Right lobe of liver (tissue), 6 donors: Measurements from ENCODE around the gene CZIB. TPM values are rescaled to one million over a fixed set of nuclear protein-coding genes. Genes with fewer than 3 reads are reported as not detected.

Source experiments
- ATAC-seq, 4 donors: fragments of 200-7000 bp; cut with Tn5 transposase; one replicate each; pipeline ENCODE4 v1.9.1; 2020; ENCODE audit warnings: mild to moderate bottlenecking in 4 of 4, moderate library complexity in 4 of 4
- DNase-seq, 3 donors: peaks; one replicate each; pipeline ENCODE4 v3.0.0-alpha.2; 2020
- H3K27ac ChIP-seq, 3 donors: fragments of 200-600 bp; one replicate each; pipeline ENCODE4 v1.8.0; 2022
- H3K27me3 ChIP-seq, 2 donors: fragments of 200-600 bp; one replicate each; pipeline ENCODE4 v1.8.0; 2022
- H3K36me3 ChIP-seq, 4 donors: fragments of 200-600 bp; sonication (generic) in 1 of 4; one replicate each; pipeline versions ENCODE4 v1.5.1 to v1.8.0; 2017 to 2022; ENCODE audit warnings: control low read depth in 1 of 4
- H3K4me1 ChIP-seq, 4 donors: fragments of 200-600 bp; sonication (generic) in 1 of 4; one replicate each; pipeline versions ENCODE4 v1.5.1 to v1.8.0; 2017 to 2022; ENCODE audit warnings: control low read depth in 1 of 4
- H3K4me3 ChIP-seq, 3 donors: fragments of 200-600 bp; one replicate each; pipeline ENCODE4 v1.8.0; 2022
- H3K9me3 ChIP-seq, 4 donors: fragments of 200-600 bp; sonication (generic) in 1 of 4; one replicate each; pipeline versions ENCODE4 v1.5.1 to v1.8.0; 2017 to 2022; ENCODE audit warnings: control low read depth in 1 of 4
- CTCF ChIP-seq, 4 donors: fragments of 200-600 bp in 3 of 4; fragments of 450-650 bp in 1 of 4; IDR thresholded peaks; one replicate each; pipeline versions ENCODE4 v1.5.1 to v1.8.0; 2016 to 2022; ENCODE audit warnings: antibody characterized with exemption in 4 of 4, mild to moderate bottlenecking in 2 of 4
- POLR2A ChIP-seq: fragments of 450-650 bp; IDR thresholded peaks from one replicate; pipeline ENCODE4 v1.6.1; 2017; ENCODE audit warnings: antibody characterized with exemption, mild to moderate bottlenecking
- WGBS: methylation state at CpG from one replicate; pipeline ENCODE4 v1.1.6; 2018; ENCODE audit warnings: low coverage, low lambda C conversion rate; ENCODE audit not compliant: insufficient coverage; ENCODE audit errors: missing lambda C conversion rate; 5-methylcytosine and 5-hydroxymethylcytosine counted together
- intact Hi-C, 2 donors: fragments of 100-400 bp; cut with DNase I; formaldehyde crosslinking; loops; one replicate each; pipeline versions ENCODE4 v1.11.2 to v1.14.1; 2022
- total RNA-seq, 6 experiments: library from RNA; depleted of rRNA in 2 of 6; stranded (reverse); fragments of >200 nt in 2 of 6; fragmentation: NEBNext Ultra II Directional in 3 of 6; extraction: Animal tissue kit (Norgen Biotek cat#: 25700) in 3 of 6; gene quantifications; one replicate each; pipeline versions ENCODE4 v1.1.0 to v1.2.4, GENCODE V29; 2016 to 2023
- donor health status: DM: no; HTN: yes; CAD: no.
- donor health status: DM: no; HTN: no; CAD: no.
- donor health status: DM: no; HTN: no; CAD: no.
- donor health status: DM: no; HTN: yes; CAD: no.
- donor health status: DM: no; HTN: yes; CAD: no.

The CZIB gene
- total RNA-seq, 6 experiments from 2014 or later = 20.6 to 28.8 (median 24.2) TPM

GRCh38 chr1:53195246-53196016 is 25.0 kb downstream of the CZIB start:
- DNase-seq (peak in 1 of 3 donors; percentile 80), ATAC-seq (peak; percentile 37 to 63 (median 48))
- WGBS = 33% methylated on average over 11 of the region's 11 CpGs
- Histone ChIP-seq H3K4me3 (peak overlapping the region in 2 of 3 donors; percentile 96 to 97), H3K27me3 (no peaks in the 10 kb centered on the region), H3K36me3 (no peaks in the 10 kb centered on the region), H3K9me3 (no peaks in the 10 kb centered on the region), H3K27ac (peak overlapping the region; percentile 97 to 99 (median 99)), H3K4me1 (peaks cover 0 to 48% (median 22%) of the 10 kb centered on the region in 4 donors)
- intact Hi-C loops = no loop called here
- TF ChIP-seq CTCF (IDR thresholded peaks at IDR 0.05) (no peak), POLR2A (peak; percentile 31)

- WGBS = 33% methylated on average over 9 of the region's 10 CpGs
- DNase-seq (peak; percentile 74 to 81 (median 75)), ATAC-seq (peak; percentile 75 to 87 (median 84))
- intact Hi-C loops = no loop called here
- peak; percentile 20 for TF ChIP-seq POLR2A
- peak; percentile 26 to 51 (median 40) for TF ChIP-seq CTCF (IDR thresholded peaks at IDR 0.05)
- H3K4me3 ChIP-seq = peak overlapping the region in 2 of 3 donors; percentile 10 to 12
- H3K27me3 ChIP-seq = no peaks in the 10 kb centered on the region
- peak overlapping the region in 2 of 3 donors; percentile 54 to 58 for H3K27ac ChIP-seq
- no peaks in the 10 kb centered on the region for H3K36me3 ChIP-seq
- H3K4me1 ChIP-seq = peaks cover 0 to 36% (median 17%) of the 10 kb centered on the region in 4 donors
- H3K9me3 ChIP-seq = no peaks in the 10 kb centered on the region
Measured at GRCh38 chr1:53190210-53190611, 30.2 kb downstream of the CZIB start.

GRCh38 chr1:53189061-53189460 is 31.4 kb downstream of the CZIB start:
- DNase-seq (no peak), ATAC-seq (no peak)
- intact Hi-C loops = loop anchor here in 1 of 2 donors (10.0 kb wide), 1 partner anchor 274 kb away; no protein-coding TSS in a partner anchor
- Histone ChIP-seq H3K36me3 (no peaks in the 10 kb centered on the region), H3K27ac (no peak overlapping the region), H3K4me3 (no peak overlapping the region), H3K4me1 (peaks cover 0 to 36% (median 14%) of the 10 kb centered on the region in 4 donors), H3K9me3 (no peaks in the 10 kb centered on the region), H3K27me3 (no peaks in the 10 kb centered on the region)
- WGBS = 55% methylated on average over 5 of the region's 5 CpGs
- no peak for TF ChIP-seq POLR2A

GRCh38 chr1:53188099-53188498 is 32.3 kb downstream of the CZIB start:
- Histone ChIP-seq H3K27ac (no peak overlapping the region), H3K36me3 (no peaks in the 10 kb centered on the region), H3K27me3 (no peaks in the 10 kb centered on the region), H3K4me1 (peaks cover 0 to 44% (median 15%) of the 10 kb centered on the region in 4 donors), H3K9me3 (no peaks in the 10 kb centered on the region), H3K4me3 (no peak overlapping the region)
- 82% methylated on average over 1 of the region's 4 CpGs for WGBS
- no peak for DNase-seq
- TF ChIP-seq POLR2A = no peak
- no peak for TF ChIP-seq CTCF (IDR thresholded peaks at IDR 0.05)
- ATAC-seq = no peak
- intact Hi-C loops = loop anchor here in 1 of 2 donors (10.0 kb wide), 1 partner anchor 273 kb away; no protein-coding TSS in a partner anchor

GRCh38 chr1:53187401-53187800 is 33.0 kb downstream of the CZIB start:
- no peaks in the 10 kb centered on the region for H3K27me3 ChIP-seq
- no peak for ATAC-seq
- intact Hi-C loops = loop anchor here in 1 of 2 donors (10.0 kb wide), 1 partner anchor 273 kb away; no protein-coding TSS in a partner anchor
- no peaks in the 10 kb centered on the region for H3K9me3 ChIP-seq
- no peak overlapping the region for H3K4me3 ChIP-seq
- TF ChIP-seq CTCF (IDR thresholded peaks at IDR 0.05) (no peak), POLR2A (no peak)
- WGBS = 100% methylated on average over 1 of the region's 1 CpG
- no peaks in the 10 kb centered on the region for H3K36me3 ChIP-seq
- H3K27ac ChIP-seq = peak overlapping the region in 1 of 3 donors; percentile 0
- DNase-seq = no peak
- H3K4me1 ChIP-seq = peaks cover 0 to 51% (median 19%) of the 10 kb centered on the region in 4 donors
